Measurements from ENCODE around the gene TMPRSS15. TPM values are rescaled to one million over a fixed set of nuclear protein-coding genes. Genes with fewer than 3 reads are reported as not detected.

Gene TMPRSS15
- total and polyA plus RNA-seq, 9 of the 15 experiments (the other 6 are each of a cell fraction or from before 2014, with no cell fraction given) = 0.03 to 0.11 (median 0.04) TPM; not detected in 4

- no peaks in the 10 kb centered on the region for H3K4me1 ChIP-seq (replicated peaks in 1 of 2; ENCODE audit: control insufficient read depth in 2 of 2, insufficient read depth in 2 of 2, low read length in 2 of 2)
- H3K4me2 ChIP-seq (ENCODE audit: insufficient read depth, low read length) = no peak overlapping the region
- POLR2A ChIA-PET = no interaction called here
- H3K4me3 ChIP-seq = no peak overlapping the region
- no TSS peak for BruUV-seq (replicated peaks)
- DNase-seq (ENCODE audit: extremely low read depth in 1 of 4, low spot score in 3 of 4) = no peak
- H3K9me3 ChIP-seq (replicated peaks; ENCODE audit: control insufficient read depth, insufficient read depth, low read depth, low read length) = no peaks in the 10 kb centered on the region
- H3K9me1 ChIP-seq (ENCODE audit: control insufficient read depth, insufficient read depth, low read length) = no peaks in the 10 kb centered on the region
- intact Hi-C loops (cut with micrococcal nuclease) (no loop called here), in situ Hi-C loops (cut with MboI) (no loop called here)
- no peaks in the 10 kb centered on the region for H3K79me2 ChIP-seq (ENCODE audit: control insufficient read depth, insufficient read depth, low read length)
- no peak overlapping the region for H2AFZ ChIP-seq (ENCODE audit: low read depth, low read length)
- no peak overlapping the region for H3K9ac ChIP-seq (ENCODE audit: insufficient read depth in 1 of 2, low read depth in 2 of 2, low read length in 2 of 2)
- WGBS (ENCODE audit: insufficient coverage, low coverage, missing lambda C conversion rate) = 1% methylated on average over 7 of the region's 7 CpGs
- no peak overlapping the region for H3K27ac ChIP-seq (ENCODE audit: extremely low read depth, low read depth, low read length)
- H4K20me1 ChIP-seq (replicated peaks; ENCODE audit: control insufficient read depth, insufficient read depth, low read length) = no peaks in the 10 kb centered on the region
- CTCF ChIA-PET (ENCODE audit: low intra/inter-chr PET ratio) = no interaction called here
- no peaks in the 10 kb centered on the region for H3K27me3 ChIP-seq (ENCODE audit: control insufficient read depth in 2 of 2, insufficient read depth in 2 of 2, low read length in 2 of 2)
- no peaks in the 10 kb centered on the region for H3K36me3 ChIP-seq (ENCODE audit: control insufficient read depth, insufficient read depth, low read length)
- no peak for ATAC-seq
- FAIRE-seq = no peak
- TF ChIP-seq AFF4 (CRISPR knock-in tag; IDR thresholded peaks at IDR 0.05) = no peak
- no peak for TF ChIP-seq NR2F6 (CRISPR knock-in tag; IDR thresholded peaks at IDR 0.05)
- no peak for TF ChIP-seq RAD21 (CRISPR knock-in tag; conservative IDR thresholded peaks at IDR 0.05 in 1 of 2, IDR thresholded peaks at IDR 0.05 in 1 of 2)
- no peak for TF ChIP-seq ILK (tag; IDR thresholded peaks at IDR 0.05; ENCODE audit: borderline replicate concordance, low read depth)
- TF ChIP-seq DMBX1 (CRISPR knock-in tag; IDR thresholded peaks at IDR 0.05; ENCODE audit: borderline replicate concordance) = no peak
- TF ChIP-seq FOXA3 (CRISPR knock-in tag; conservative IDR thresholded peaks at IDR 0.05 in 1 of 2, IDR thresholded peaks at IDR 0.05 in 1 of 2) = no peak
- TF ChIP-seq HNRNPK (IDR thresholded peaks at IDR 0.05; ENCODE audit: low read depth, low read length, poor library complexity, severe bottlenecking) = no peak
- TF ChIP-seq, protein P1, sequence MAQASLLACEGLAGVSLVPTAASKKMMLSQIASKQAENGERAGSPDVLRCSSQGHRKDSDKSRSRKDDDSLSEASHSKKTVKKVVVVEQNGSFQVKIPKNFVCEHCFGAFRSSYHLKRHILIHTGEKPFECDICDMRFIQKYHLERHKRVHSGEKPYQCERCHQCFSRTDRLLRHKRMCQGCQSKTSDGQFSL (CRISPR knock-in tag; IDR thresholded peaks at IDR 0.05) = no peak
- TF ChIP-seq, protein P1 (tag; IDR thresholded peaks at IDR 0.05) = no peak
- no peak for TF ChIP-seq CUX1 (CRISPR knock-in tag; IDR thresholded peaks at IDR 0.05)
Observed at GRCh38 chr21:18443085-18443484, 39.5 kb upstream of the TMPRSS15 start.

All from K562 (cell line).